ENCODE measurements around the gene FRMPD1. TPM values are rescaled to one million over a fixed set of nuclear protein-coding genes. Genes with fewer than 3 reads are reported as not detected.

FRMPD1 gene
- total RNA-seq, 6 experiments from 2014 or later: 0.10 to 0.74 (median 0.51) TPM

GRCh38 chr9:37675661-37676060 lies 24.9 kb downstream of the FRMPD1 start:
- no peaks in the 10 kb centered on the region for H3K36me3 ChIP-seq
- no peak overlapping the region for H3K4me3 ChIP-seq
- H3K27me3 ChIP-seq: no peaks in the 10 kb centered on the region
- H3K27ac ChIP-seq: no peak overlapping the region
- WGBS (ENCODE audit: insufficient coverage, low coverage, low lambda C conversion rate, missing lambda C conversion rate): 57% methylated on average over 3 of the region's 3 CpGs
- DNase-seq (no peak), ATAC-seq (no peak)
- intact Hi-C loops (cut with DNase I): no loop called here
- TF ChIP-seq, protein P1, sequence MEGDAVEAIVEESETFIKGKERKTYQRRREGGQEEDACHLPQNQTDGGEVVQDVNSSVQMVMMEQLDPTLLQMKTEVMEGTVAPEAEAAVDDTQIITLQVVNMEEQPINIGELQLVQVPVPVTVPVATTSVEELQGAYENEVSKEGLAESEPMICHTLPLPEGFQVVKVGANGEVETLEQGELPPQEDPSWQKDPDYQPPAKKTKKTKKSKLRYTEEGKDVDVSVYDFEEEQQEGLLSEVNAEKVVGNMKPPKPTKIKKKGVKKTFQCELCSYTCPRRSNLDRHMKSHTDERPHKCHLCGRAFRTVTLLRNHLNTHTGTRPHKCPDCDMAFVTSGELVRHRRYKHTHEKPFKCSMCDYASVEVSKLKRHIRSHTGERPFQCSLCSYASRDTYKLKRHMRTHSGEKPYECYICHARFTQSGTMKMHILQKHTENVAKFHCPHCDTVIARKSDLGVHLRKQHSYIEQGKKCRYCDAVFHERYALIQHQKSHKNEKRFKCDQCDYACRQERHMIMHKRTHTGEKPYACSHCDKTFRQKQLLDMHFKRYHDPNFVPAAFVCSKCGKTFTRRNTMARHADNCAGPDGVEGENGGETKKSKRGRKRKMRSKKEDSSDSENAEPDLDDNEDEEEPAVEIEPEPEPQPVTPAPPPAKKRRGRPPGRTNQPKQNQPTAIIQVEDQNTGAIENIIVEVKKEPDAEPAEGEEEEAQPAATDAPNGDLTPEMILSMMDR (IDR thresholded peaks at IDR 0.05): no peak
- TF ChIP-seq POLR2A (IDR thresholded peaks at IDR 0.05): no peak
- no peaks in the 10 kb centered on the region for H3K9me3 ChIP-seq
- H3K4me1 ChIP-seq: no peaks in the 10 kb centered on the region

DNA sequence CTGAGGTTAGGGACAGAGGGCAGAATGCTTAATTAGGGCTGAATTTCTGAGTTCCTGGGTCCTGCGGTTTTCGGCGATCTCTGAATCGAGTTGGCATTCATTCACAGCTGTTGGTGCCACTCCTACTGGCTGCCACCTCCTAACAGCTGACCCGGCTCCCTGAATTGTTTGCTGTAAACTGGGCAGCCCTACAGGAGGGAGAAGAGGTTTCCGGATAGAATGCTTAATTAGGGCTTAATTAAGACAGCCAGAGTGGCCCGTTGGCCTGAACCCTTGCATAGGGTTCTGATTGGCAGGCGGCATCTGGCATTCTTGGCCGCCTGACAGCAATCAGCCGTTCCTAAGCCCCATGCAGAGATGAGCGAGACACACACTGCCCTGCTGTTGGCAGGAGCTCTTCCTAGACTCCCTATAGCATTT lies 25.7 kb downstream of the FRMPD1 start:
- Histone ChIP-seq H3K36me3 (no peaks in the 10 kb centered on the region), H3K27me3 (no peaks in the 10 kb centered on the region), H3K4me1 (no peaks in the 10 kb centered on the region), H3K9me3 (no peaks in the 10 kb centered on the region), H3K27ac (no peak overlapping the region), H3K4me3 (no peak overlapping the region)
- TF ChIP-seq, protein P1 (IDR thresholded peaks at IDR 0.05): no peak
- TF ChIP-seq POLR2A (IDR thresholded peaks at IDR 0.05): no peak
- ATAC-seq: no peak
- intact Hi-C loops (cut with DNase I): no loop called here
- WGBS (ENCODE audit: insufficient coverage, low coverage, low lambda C conversion rate, missing lambda C conversion rate): 73% methylated on average over 6 of the region's 11 CpGs
- DNase-seq: no peak

DNA sequence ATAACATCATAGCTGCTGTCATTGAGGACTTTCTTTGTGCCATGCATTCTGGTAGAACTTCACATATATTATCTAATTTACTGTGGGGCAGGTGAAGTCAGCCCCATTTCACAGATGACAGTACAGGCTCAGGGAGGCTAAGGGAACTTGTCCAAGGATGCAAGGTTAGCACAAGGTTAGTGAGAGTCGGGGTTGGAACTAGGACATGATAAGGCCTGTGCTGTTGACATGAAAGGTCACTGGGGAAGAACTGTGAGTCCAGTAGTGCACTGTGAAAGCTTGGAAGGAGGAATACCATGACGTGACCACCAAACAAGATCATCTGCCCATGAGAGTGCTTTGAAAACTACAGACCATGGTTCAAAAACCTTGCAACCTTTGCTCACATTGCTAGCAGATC lies 26.7 kb downstream of the FRMPD1 start:
- TF ChIP-seq, protein P1 (IDR thresholded peaks at IDR 0.05): no peak
- no peak for TF ChIP-seq POLR2A (IDR thresholded peaks at IDR 0.05)
- Histone ChIP-seq H3K4me1 (no peaks in the 10 kb centered on the region), H3K36me3 (no peaks in the 10 kb centered on the region), H3K4me3 (no peak overlapping the region), H3K27ac (no peak overlapping the region), H3K27me3 (no peaks in the 10 kb centered on the region), H3K9me3 (no peaks in the 10 kb centered on the region)
- ATAC-seq (peak in 2 of 4 donors; percentile 19 to 28), DNase-seq (no peak)
- WGBS (ENCODE audit: insufficient coverage, low coverage, low lambda C conversion rate, missing lambda C conversion rate): 45% methylated on average over 2 of the region's 2 CpGs
- intact Hi-C loops (cut with DNase I): no loop called here

DNA sequence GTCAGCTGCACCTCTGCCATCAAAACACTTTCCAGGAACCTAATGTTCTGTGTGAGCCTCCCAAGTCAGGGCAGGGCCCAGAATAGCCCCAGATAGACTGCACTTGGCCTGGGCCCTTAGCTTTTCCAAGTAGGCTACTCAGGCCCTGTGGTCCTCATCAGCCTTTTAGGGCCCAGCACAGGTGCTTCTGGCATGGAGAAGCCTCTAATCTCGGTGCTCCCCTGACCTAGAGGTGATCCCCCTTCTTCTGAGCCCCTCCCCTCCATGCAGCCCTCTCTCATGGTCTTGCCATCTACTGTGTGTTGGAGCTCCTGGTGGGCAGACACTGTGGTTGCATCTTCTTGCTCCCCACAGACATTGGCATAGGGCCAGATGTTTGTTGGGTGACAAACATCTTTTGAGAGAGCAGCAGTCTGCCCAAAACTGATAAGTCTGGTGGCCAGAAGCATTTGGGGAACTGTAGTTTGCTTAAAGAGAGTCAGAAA lies 28.1 kb downstream of the FRMPD1 start:
- WGBS (ENCODE audit: insufficient coverage, low coverage, low lambda C conversion rate, missing lambda C conversion rate): no CpG with 5 or more reads among the region's 1 CpG
- no peak overlapping the region for H3K27ac ChIP-seq
- H3K27me3 ChIP-seq: no peaks in the 10 kb centered on the region
- H3K4me1 ChIP-seq: no peaks in the 10 kb centered on the region
- intact Hi-C loops (cut with DNase I): no loop called here
- H3K4me3 ChIP-seq: no peak overlapping the region
- no peaks in the 10 kb centered on the region for H3K9me3 ChIP-seq
- DNase-seq (no peak), ATAC-seq (no peak)
- H3K36me3 ChIP-seq: no peaks in the 10 kb centered on the region
- TF ChIP-seq POLR2A (IDR thresholded peaks at IDR 0.05): no peak
- TF ChIP-seq, protein P1 (IDR thresholded peaks at IDR 0.05): no peak

Data from right lobe of liver (tissue), 6 donors.